ENCODE data around the gene LMOD1.
"Not testable (repeated sequence)": the region's sequence is repeated elsewhere in the genome, so short reads cannot be mapped to it uniquely, and the experiment has no call there.

The LMOD1 gene

DNA sequence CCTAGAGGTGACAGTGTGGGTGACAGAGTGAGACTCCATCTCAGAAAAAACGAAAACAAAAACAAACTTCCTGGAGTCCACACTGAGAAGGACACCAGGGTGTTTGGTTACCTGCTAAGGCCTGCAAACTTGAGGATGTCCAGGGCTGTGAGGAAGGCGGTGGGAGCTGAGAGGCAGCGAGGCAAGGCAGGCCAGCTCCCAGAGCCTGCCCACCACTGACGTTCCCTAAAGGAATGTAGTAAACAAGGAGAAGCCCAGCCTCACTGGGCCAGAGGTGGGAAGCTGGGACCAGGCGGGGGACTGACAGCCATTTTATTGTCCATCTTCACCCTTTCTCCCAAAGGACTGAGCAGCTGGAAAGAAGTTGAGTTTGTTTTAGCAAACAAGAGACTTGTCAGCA is 33.5 kb downstream of the LMOD1 start:
- no peak for DNase-seq

DNA sequence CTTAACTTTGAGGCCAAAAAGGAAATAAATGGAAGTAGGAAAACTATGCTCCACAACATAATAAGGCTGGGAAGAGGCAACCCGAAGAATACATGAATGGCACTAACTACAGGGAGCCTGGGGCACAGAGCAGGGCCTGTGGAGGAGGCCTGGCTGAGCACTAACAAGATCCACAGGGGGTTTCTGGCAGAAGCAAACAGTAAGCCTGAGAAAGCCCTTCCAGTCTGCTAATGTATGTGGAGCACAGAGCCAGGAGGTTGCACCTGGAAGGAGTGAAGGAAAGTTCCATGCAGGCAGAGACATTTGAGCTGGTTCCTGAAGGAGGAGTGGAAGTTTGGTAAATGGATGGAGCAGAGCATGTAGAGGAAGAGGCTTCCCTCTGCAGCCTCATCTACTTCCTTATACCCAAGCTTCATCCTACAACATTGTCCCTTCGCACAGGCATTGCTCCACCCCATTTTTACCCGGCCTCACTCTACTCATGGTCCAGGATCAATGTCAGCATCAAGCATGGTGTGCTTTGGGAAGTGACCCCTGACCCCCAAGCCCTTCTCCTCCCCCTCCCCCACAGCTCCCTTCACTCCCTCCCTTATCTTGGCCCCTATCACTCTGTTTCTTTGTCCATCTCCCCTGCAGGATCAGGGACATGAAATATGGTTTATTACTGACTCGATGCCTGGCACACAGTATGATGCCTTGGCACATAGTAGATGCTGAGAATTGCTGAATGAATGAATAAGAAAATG is 34.3 kb downstream of the LMOD1 start:
- DNase-seq = peak; percentile 32

DNA sequence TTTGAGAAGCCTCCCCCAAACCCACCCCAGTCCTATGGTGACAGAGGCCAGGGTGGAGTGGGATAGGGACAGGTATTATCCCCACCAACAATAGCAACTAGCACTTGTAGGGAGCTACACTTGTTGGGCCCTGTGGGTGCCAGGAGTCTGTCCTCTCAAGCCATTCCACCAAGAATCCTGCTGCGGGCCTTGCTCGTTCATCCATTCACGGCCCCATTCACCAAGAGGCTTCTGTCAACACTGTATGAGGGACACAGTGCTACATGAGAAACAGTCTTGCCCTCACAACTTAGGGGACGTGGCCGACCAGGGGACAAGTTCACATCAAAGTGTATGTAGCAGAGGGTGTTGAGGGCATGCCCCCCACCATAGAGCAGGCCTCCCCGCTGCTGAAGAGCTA is 38.7 kb downstream of the LMOD1 start:
- no peak for DNase-seq

DNA sequence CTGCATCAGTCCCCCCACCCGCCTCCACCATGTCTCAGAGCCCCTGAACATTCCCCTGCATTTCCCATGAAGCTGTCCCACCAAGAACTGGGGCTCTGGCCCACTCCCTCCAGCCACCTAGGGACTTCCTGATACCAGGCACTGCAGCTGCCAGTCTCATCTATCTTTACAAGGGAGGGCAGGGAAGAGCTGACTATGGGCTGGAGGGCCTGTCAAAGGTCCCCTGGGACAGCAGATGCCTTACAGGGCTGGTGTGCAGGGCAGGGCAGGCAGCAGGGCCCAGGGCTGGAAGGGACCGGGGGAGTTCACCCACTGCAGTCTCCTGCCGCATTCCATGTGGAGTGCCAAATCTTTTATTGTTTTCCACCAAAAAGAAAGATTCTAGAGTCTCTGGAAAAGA is 40.0 kb downstream of the LMOD1 start:
- no peak for DNase-seq

DNA sequence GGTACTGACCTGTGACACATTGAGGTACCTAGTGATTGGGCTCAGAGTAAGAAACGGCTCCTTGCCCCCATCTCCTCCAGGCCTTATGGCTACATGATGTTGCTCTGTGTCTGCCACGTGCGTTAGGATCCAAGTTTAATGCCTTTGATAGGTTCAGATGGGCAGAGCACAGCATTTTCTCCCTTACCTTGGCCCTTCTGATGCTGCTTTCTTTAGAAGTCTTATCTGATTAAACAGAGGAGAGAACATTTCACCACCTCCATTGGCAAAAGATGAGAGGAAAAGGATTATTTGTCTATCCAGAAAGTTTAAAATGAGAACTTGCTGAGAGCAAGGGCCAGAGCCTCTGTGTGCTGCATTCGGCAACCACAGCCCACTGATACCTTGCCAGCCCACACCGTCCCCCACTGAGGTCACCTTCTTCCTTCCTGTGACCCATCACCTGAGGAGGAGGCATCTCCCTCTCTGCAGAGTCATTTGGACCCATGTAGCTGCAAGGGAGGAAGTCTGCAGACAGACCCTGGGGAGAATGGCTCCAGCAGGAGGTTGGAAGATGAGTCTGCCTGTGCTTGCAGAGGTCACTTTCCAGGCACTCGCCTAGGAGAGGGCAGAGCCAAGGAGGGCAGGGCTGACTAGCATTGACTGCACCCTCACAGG is 41.0 kb downstream of the LMOD1 start:
- DNase-seq = no peak

DNA sequence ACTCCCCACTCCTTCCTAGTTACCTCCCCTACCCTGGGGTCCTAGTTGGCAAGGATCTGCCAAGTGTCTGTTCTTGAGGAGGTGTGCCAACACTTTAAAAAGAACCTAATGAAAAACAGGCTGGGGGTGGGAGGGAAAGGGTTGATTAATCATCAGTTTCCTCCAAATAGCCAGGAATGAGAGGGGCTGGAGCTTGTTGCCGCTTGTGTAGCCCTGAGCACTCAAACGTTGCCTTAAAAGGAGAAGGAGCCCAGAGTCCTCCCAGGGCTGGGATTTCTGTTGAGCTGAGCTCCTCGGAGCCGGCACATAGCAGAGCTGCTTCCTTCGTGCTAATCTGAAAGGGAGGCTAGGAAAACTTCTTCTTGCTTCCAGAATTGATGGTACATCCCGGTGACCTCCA is 41.8 kb downstream of the LMOD1 start:
- DNase-seq = no peak

DNA sequence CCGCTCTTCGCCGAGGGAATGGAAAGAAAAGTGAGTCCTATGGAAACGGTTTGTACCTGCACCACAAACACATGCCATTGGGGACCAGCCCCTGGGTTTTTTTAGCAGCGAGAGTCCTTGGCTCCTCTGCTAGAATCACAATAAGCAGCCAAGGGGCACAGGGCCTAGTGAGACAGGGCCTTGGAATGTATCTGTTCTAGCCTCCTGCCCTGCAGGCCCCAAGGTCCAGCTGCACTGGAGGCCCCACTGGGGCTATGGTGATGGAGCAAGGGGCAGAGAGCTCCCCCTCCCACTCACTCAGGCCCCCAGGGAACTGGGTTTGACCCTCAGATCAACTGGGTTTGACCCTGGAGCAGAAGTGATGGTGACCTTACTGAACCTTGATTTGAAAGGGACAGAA is 43.2 kb downstream of the LMOD1 start:
- DNase-seq = no peak

DNA sequence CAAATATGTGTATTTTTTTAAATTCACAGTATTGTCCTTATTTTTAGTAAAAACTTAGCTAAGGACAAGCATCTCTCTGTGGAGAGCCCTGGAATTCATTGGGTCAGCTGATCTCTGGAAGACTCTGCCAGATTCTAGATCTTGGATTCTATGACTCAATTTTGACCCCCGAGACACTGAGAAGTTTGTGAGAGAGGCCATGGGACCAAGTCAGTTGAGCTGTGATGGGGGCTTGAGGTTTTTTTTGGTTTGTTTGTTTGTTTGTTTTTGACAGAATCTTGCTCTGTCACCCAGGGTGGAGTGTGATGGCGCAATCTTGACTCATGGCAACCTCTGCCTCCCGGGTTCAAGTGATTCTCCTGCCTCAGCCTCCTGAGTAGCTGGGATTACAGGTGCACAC is 44.1 kb downstream of the LMOD1 start:
- no peak for DNase-seq

DNA sequence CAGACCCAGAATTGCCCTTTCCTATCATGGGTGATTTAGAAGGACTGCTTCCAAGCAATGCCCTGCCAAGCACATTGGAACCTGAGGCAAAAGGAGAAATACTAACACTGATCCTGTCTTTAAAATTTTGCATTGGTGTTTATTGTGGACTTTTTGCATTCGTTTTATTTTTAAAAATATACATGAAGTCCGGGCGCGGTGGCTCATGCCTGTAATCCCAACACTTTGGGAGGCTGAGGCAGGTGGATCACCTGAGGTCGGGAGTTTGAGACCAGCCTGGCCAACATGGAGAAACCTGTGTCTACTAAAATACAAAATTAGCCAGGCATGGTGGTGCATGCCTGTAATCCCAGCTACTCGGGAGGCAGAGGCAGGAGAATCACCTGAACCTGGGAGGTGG is 45.3 kb downstream of the LMOD1 start:
- DNase-seq = not testable (repeated sequence)

DNA sequence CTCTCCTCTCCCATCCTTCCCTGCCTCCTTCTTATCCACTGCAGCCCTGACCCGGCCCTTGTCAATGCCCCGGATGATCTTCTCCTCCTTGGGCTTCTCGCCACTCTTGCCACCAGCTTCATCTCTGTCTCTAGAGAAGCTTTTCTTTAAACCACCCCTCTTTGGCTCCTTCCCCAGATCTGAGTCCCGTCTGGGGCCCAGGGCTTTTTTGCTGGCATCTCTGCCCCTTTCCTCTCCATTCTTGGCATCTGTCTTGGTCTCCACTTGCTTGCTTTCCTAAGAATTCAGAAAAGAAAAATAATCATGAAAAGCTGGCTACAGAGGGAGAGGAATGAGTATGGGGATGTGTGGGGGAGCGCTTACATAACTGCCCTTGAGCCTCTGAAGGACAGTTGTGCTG is 45.9 kb downstream of the LMOD1 start:
- no peak for DNase-seq

DNA sequence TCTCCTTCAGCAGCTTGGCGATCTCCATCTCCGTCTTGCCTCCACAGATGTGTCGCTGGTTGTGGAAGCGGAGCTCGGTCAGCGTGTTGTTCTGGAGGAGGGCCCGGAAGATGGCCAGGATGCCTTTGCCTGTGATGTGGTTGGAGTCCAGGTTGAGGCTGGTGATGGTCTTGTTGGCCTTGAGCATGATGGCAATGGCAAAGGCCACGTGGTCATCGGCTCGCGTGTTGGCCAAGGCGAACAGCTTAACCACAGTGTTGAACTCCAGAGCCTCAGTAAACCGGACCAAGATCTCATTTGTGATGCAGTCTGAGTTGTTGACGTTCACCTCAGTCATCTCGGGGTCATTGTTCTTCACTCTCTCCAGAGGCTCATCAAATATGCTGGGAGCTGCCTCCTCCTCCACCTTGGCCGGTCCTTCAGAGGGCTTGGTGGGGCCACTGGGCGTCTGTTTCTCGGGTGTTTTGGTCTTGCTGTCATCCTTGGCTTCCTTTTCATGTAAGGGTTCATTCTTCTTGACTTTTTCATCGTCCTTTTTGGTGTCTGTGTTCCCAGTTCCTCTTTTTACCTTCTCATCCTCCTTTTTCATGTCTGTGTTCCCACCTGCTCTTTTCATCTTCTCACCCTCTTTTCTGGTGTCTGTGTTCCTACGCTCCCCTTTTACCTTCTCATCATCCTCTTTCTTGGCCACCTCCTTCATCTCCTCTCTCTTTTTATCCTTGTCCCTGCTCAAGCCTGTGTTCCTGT is 46.5 kb downstream of the LMOD1 start:
- no peak for DNase-seq

DNA sequence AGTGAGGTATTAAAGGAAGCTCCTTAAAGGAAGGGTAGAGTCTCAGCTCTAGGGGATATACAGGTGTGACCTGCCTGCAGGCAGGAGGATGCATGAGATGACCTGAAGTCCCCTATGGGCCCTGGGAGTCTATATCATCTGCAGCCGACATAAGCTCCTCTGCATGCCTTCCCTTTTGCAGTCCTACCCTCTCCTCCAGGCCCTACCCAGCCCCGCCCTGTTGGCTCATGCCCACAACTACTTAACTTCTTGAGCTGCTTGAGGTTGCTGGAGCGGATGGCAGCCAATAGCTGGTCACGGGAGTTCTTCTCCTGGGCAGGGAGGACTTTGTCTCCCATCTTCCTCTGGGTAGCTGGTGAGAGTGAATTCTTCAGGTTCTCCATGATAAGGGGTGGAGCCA is 47.4 kb downstream of the LMOD1 start:
- no peak for DNase-seq

DNA sequence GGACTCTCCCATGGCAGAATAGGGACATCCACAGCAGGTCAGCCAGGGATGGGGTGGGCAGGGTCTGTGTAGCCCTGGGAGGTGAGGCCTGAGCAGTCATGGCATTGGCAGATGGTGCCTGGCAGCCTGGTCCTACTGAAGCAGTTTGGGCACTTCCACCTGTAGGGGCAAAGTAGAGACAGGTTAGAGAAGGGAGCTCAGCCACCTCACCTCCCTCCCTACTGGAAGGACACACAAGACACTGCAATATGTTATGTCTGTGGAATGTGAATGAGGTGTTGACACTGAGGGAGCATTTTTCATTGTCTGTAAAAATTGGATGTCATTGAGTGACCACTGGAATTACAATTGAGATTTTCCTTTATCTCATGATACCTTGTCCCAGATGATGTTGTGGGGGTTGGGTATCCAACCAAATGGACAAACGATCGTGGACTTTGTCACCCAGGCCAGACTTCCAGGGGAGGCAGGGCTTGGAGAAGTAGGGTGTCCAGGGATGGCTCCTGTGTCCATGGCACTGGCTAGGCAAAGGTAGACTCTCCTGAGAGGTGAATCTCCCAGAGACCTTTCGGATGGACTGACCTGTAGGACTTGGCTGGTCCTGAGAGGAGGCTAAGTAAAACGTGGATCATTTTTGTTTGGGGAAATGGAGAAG is 48.0 kb downstream of the LMOD1 start:
- no peak for DNase-seq

DNA sequence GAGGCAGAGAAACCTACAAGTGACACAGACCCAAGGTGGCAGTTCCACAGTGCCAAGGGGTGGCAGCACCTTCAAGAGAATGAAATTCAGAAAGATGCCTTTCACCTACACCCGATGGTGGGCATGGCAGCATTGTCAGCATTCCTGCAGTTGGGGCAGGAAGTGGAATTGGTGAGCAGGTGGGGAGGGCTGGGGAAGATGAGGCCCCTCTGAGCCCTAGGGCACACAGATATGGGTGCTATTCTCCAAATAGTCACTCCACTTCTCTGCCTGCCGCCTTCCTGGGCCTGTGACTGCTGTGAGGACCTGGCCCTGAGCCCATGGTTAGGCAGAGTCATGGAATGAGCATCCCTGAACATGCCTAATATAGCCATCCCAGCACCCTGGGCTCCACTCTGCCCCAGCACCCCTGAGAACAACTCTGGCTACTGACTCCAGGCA is 49.4 kb downstream of the LMOD1 start:
- DNase-seq = no peak

DNA sequence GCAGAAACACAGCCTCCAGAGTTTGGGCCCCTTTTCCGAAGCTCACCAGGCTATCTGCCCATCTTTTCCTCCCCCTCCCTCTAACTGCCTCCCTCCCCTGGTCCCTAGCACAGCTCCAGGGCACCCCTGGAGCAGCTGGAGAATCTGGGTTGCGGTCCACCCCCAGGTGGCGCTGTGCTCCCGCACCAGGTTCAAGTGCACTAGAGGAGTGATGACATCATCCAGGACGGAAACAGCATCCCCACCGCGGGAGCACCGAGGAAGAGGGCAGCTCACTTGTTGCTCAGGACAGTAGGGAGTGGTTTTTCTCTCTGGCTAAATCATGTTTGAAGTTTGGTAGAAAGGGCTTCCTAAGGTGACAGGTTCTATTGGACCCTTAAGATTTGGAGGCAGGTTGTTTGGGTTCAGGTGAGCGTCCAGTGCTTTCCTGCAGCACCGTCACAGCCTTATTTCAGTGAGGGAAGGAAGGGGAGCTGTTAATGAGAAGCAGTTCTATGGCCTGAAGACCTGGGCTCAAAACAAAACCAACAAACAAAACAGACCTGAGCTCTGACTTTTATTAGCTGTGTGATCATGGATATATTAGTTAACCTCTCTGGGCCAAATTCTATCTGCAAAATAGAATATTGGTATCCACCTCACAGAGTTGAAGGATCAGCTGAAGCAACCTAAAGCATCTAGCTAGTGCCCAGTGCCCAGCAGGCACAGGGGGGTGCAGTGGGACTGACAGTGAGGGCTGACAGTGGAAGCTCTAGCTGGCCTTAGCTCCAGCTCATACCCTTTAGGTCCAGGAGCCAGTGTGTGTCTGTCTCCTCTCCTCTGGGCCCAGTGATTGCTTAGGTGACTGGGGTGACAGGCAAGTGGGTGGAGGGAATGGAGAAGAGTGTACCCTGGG is 50.2 kb downstream of the LMOD1 start:
- peak; percentile 86 for DNase-seq

DNA sequence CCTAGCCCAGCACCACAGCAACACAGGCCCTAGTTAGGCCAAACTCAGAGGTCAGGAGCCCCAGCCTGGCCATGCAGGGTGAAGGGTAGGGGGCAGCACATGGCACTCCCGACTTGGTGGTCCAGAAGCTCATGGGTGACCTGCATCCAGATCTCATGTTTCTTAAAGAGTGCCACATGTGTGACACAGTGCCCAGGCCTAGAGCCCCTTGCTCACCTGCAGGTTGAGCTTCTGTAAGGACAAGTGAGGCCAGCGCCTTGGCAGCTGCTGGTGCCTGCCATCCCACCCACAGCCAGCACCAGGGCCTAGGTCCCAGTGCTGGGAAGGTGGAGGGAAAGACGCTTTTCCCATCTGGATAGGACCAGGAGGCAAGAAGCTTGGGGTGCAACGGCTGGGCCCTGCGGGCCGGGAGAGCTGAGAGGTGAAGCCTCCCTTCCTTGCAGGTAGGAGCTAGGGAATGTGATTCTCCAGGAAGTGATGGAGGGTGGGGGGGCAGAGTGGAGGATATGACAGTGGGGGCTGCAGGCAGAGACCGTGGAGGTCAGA is 51.2 kb downstream of the LMOD1 start:
- DNase-seq = no peak

DNA sequence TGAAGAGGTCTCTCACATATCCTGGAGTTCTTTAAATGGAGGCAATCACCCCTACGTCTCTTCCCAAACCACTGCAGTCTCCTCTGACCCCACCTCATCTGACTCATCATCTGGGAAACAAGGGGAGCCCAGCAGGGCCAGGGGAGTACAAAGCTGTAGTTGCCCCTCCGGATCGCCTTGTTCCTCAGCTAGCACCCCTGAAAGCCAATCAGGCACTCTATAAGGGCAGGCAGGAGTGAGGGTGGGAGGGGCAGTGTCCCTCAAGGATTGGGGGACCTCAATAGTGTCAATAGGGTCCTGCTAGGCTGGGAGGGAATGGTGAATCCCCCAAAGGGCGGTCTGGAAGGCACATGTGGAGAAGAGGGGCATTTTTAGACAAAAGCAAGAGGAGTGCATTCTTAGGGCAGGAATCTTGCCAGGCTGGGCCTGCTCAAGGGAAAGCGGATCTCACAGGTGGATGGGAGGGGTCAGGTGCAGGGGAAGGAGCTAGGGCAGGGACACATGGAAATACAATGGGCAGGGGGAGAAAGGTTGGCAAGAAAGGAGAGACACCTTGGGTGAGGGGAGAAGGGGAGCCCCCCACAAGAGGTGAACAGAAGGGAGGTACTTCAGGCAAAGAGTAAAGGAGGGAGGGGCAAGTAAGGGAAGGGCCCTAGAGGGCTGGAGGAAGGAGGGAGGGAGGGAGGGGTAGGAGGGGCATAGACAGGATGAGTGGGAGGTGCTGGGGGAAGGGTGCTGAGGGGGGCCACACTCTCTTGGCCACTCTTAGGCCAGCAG is 51.8 kb downstream of the LMOD1 start:
- no peak for DNase-seq

DNA sequence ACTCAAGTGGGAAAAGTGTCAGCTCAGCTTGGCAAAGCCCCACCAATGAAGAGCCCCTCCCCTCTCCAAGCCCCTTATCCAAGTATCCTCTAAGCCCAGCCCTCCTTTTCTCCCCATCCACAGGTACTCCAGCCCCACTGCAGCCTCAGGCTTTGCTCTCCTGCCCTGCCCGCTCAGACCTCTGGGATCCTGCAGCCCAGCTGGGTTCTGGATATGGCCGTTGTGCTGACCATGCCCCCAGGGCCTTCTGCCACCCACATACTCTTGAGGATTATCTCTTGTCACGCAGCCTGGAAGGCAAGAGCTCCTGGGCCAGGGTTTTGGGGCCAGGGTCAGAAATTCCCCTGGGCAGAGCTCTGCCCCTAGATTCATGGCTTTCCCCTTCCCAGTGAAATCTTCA is 52.9 kb downstream of the LMOD1 start:
- DNase-seq = no peak

DNA sequence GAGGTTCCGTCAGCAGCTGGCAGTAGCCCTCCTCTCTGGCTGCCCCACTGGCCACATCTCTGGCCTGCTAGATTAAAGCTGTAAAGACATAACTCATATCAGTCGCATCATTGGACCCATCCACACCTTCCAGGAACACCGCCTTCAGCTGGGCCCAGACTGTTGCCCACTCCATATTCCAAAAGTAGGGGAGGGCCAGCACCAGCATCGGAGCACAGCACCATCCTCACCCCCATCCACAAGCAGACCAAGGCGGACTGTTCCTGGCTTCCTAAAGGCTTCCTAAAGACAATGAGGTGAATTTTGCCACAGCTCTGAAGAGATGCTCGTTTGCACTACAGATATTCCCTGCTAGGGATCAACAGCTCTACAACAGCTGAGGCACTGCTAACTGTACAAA is 54.1 kb downstream of the LMOD1 start:
- no peak for DNase-seq

DNA sequence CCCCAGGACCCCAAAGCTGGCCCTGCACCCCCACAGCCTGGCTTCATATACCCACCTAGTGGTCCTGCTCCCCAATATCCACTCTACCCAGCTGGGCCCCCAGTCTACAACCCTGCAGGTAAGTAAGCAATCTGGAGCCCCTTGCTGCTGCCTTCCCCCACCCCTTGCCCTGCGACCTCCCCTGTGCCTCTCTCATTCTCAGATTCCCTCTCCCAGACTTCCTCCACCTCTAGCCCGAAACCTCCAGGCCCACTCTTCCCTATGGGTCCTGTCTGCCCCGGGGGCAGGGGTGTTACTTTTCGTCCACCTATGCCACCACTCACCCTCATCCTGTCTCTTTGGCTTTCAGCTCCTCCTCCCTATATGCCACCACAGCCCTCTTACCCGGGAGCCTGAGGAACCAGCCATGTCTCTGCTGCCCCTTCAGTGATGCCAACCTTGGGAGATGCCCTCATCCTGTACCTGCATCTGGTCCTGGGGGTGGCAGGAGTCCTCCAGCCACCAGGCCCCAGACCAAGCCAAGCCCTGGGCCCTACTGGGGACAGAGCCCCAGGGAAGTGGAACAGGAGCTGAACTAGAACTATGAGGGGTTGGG is 54.8 kb downstream of the LMOD1 start:
- DNase-seq = no peak

All from left hindlimb (tissue), 1 donor.